Erythroblast (primary cell): ENCODE measurements around the gene COQ5.

Experiments
- DNase-seq, 2 experiments: peaks; one replicate each; lab custom pipeline; 2025; lab: John Stamatoyannopoulos, UW
- GATA1 ChIP-seq: IDR thresholded peaks from 2 replicates; pipeline ENCODE4 v1.6.1; 2011; ENCODE audit warnings: low read depth, mild to moderate bottlenecking, control low read depth, low read length, moderate library complexity
- POLR2A ChIP-seq: IDR thresholded peaks from 2 replicates; pipeline ENCODE4 v1.6.1; 2011; ENCODE audit warnings: mild to moderate bottlenecking, low read length

Gene COQ5

GRCh38 chr12:120466560-120467315 is 62.2 kb downstream of the COQ5 start:
- peak; percentile 70 to 79 for DNase-seq
- no peak for TF ChIP-seq GATA1
- TF ChIP-seq POLR2A, result no peak

GRCh38 chr12:120465756-120466155 is 63.2 kb downstream of the COQ5 start:
- DNase-seq, result no peak
- no peak for TF ChIP-seq GATA1
- no peak for TF ChIP-seq POLR2A

- DNase-seq, result no peak
- TF ChIP-seq POLR2A, result no peak
- no peak for TF ChIP-seq GATA1
These were observed 65.2 kb downstream of the COQ5 start for GRCh38 chr12:120463712-120464111.

DNA sequence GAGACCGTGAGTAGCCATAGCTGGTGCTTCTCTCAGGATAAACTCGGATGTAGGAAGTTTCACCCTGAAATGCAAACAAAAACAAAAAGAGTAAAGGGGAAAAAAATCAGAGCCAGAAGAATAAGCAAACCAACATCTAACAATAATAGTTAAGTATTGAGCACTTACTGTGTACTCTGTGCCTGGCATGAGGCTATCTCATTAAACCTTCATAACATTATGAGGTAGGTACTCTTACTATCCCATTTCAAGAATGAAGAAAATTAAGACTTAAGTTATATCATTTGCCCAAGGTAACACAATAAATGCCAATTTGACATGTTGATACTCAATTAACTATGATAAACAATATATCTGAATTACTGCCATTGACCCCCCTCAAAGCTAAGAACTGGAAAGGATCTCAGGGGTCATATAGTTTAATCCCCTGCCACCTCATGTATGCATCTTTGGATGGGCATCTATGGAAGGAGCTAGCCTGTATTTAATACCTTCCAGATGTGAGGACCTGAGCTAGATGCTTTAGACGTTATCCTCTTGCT is 66.8 kb downstream of the COQ5 start:
- DNase-seq, result no peak
- TF ChIP-seq GATA1 (no peak), POLR2A (no peak)

DNA sequence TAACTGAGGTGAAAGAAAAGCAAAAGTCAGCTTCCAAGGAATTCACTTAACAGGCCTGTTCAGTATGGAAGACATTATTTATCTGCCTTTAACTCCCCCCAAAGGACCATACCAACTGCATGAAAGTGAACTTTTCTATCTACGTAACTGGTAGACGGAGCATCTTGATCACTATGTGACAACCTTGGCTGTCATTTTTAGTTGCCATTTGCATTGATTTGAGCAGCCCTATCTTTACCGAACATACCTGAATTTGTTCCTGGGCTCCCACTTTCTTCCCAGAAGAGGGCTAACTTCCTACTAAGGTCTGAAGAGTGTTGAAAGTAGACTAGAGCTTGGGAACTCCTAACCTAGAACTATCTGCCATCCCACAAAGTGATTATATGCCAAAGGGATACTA is 68.8 kb downstream of the COQ5 start:
- TF ChIP-seq POLR2A (no peak), GATA1 (no peak)
- DNase-seq, result no peak

DNA sequence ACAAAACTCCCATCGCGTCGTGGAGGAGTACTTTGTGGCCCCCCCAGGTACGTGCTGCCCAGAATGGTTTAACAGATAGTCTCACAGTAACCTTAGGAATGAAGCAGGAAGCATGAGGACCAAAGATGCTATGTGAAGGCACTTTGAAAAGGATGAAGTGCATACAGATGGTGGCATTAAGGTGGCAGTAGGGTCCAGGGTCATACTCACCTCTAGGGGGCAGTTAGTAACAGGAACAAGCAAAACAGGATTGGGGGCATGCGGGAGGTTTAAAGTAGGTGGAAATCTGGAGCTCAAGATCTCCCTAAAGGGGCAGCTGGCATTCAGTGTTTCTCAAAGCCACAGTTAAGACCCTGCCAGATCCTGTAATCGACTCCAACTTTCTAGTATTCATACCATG is 71.8 kb downstream of the COQ5 start:
- peak; percentile 18 to 33 for DNase-seq
- TF ChIP-seq POLR2A (no peak), GATA1 (no peak)

GRCh38 chr12:120455302-120455701 is 73.7 kb downstream of the COQ5 start:
- TF ChIP-seq GATA1, result no peak
- no peak for TF ChIP-seq POLR2A

GRCh38 chr12:120453977-120454376 is 75.0 kb downstream of the COQ5 start:
- DNase-seq, result peak; percentile 49 to 56

More at GRCh38 chr12:120455302-120455701, 73.7 kb downstream of the COQ5 start:
- DNase-seq, result no peak

More at GRCh38 chr12:120453977-120454376, 75.0 kb downstream of the COQ5 start:
- TF ChIP-seq GATA1 (no peak), POLR2A (no peak)
